ENCODE results near the gene GRWD1. TPM values are rescaled to one million over a fixed set of nuclear protein-coding genes. Genes with fewer than 3 reads are reported as not detected.

The GRWD1 gene
- total and polyA plus RNA-seq, 2 of the 13 experiments (the other 11 are each of a cell fraction or from before 2014, with no cell fraction given), result 10.8 to 46.6 TPM

GRCh38 chr19:48469289-48469881 is 23.6 kb downstream of the GRWD1 start, which contains the start of gene CYTH2 (continued):
- TF ChIP-seq SNAPC5 (CRISPR knock-in tag; IDR thresholded peaks at IDR 0.05; ENCODE audit: borderline replicate concordance), result 0 out of 2 replicates have a peak, but pooled peaks have one; percentile 36
- TF ChIP-seq HCFC1 (IDR thresholded peaks at IDR 0.05; ENCODE audit: low read depth, low read length), result no peak
- TF ChIP-seq FOXK1 (CRISPR knock-in tag; IDR thresholded peaks at IDR 0.05; ENCODE audit: borderline replicate concordance, low read depth), result no peak
- 0 out of 2 replicates have a peak, but pooled peaks have one; percentile 10 for TF ChIP-seq SP4 (CRISPR knock-in tag; IDR thresholded peaks at IDR 0.05)
- no peak for TF ChIP-seq KLF9 (CRISPR knock-in tag; IDR thresholded peaks at IDR 0.05; ENCODE audit: low read depth)
- TF ChIP-seq BHLHE40 (IDR thresholded peaks at IDR 0.05; ENCODE audit: low read length), result 0 out of 2 replicates have a peak, but pooled peaks have one; percentile 32
- peak; percentile 38; the same call in 1 of the 2 replicates for TF ChIP-seq SALL2 (CRISPR knock-in tag; IDR thresholded peaks at IDR 0.05)
- no peak for TF ChIP-seq MTA3 (CRISPR knock-in tag; IDR thresholded peaks at IDR 0.05)
- TF ChIP-seq HMGA1 (CRISPR knock-in tag; conservative IDR thresholded peaks at IDR 0.05), result no peak
- TF ChIP-seq ZNF362 (CRISPR knock-in tag; IDR thresholded peaks at IDR 0.05; ENCODE audit: borderline replicate concordance), result no peak
- no peak for TF ChIP-seq CCAR2 (optimal IDR thresholded peaks at IDR 0.05; ENCODE audit: low read depth, low read length)
- TF ChIP-seq ZNF10 (CRISPR knock-in tag; IDR thresholded peaks at IDR 0.05; ENCODE audit: borderline replicate concordance, low read depth), result no peak
- TF ChIP-seq TCF12 (IDR thresholded peaks at IDR 0.05), result no peak
- TF ChIP-seq TCF12 (CRISPR knock-in tag; IDR thresholded peaks at IDR 0.05), result no peak
- no peak for TF ChIP-seq PLSCR1 (CRISPR knock-in tag; IDR thresholded peaks at IDR 0.05; ENCODE audit: borderline replicate concordance)
- TF ChIP-seq ELF1 (CRISPR knock-in tag; IDR thresholded peaks at IDR 0.05), result no peak
- no peak for TF ChIP-seq SMARCE1 (IDR thresholded peaks at IDR 0.05; ENCODE audit: borderline replicate concordance)
- no peak for TF ChIP-seq ZNF124 (CRISPR knock-in tag; IDR thresholded peaks at IDR 0.05)
- no peak for TF ChIP-seq ZNF737 (CRISPR knock-in tag; IDR thresholded peaks at IDR 0.05; ENCODE audit: borderline replicate concordance)
- no peak for TF ChIP-seq ZSCAN25 (CRISPR knock-in tag; IDR thresholded peaks at IDR 0.05)
- no peak for TF ChIP-seq NR3C1 (CRISPR knock-in tag; IDR thresholded peaks at IDR 0.05)
- TF ChIP-seq FOSL2 (CRISPR knock-in tag; IDR thresholded peaks at IDR 0.05), result no peak
- no peak for TF ChIP-seq FOSL1 (CRISPR knock-in tag; IDR thresholded peaks at IDR 0.05; ENCODE audit: borderline replicate concordance)
- TF ChIP-seq ZNF33B (CRISPR knock-in tag; IDR thresholded peaks at IDR 0.05), result 0 out of 2 replicates have a peak, but pooled peaks have one; percentile 61
- TF ChIP-seq SAP130 (CRISPR knock-in tag; IDR thresholded peaks at IDR 0.05; ENCODE audit: low read depth), result peak; percentile 51
- no peak for TF ChIP-seq ZNF609 (CRISPR knock-in tag; IDR thresholded peaks at IDR 0.05; ENCODE audit: borderline replicate concordance)

Data from HepG2 (cell line).